NB4 (cell line): ENCODE data around the gene CPEB4.

Experiments
- CTCF ChIP-seq: IDR thresholded peaks from one replicate; pipeline ENCODE4 v1.5.1; 2012; ENCODE audit warnings: low read depth, low read length
- MYC ChIP-seq: IDR thresholded peaks from 2 replicates; pipeline ENCODE4 v1.6.1; 2011; ENCODE audit warnings: low read depth, low read length
- POLR2A ChIP-seq: IDR thresholded peaks from 2 replicates; pipeline ENCODE4 v1.6.1; 2011; ENCODE audit warnings: mild to moderate bottlenecking; ENCODE audit not compliant: insufficient read length; ENCODE audit errors: extremely low read depth

DNA sequence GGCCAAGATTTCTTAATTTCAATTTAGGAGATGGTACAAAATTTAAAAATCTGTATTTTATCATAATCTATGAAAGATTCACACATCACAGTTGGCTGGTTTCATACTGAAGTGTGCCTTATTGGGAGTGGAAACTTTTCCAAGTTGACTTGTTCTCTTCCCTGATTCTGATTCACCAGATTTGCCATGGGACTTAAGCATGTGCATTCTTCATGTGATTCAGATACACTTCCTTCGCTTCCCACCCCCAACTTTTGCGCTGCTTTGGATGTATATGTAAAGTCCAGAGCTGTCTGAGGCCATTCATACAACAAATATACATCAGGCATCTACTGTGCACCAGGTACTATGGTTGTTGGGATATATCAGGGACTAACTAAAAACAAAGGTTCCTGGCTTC lies 34.4 kb downstream of the CPEB4 start:
- no peak for TF ChIP-seq MYC
- no peak for TF ChIP-seq CTCF
- TF ChIP-seq POLR2A, result no peak
